Psoas muscle (tissue), 8 donors: ENCODE measurements around the gene C1orf216. TPM values are rescaled to one million over a fixed set of nuclear protein-coding genes. Genes with fewer than 3 reads are reported as not detected.

Source experiments
- ATAC-seq, 4 donors: fragments of 200-7000 bp; cut with Tn5 transposase; one replicate each; pipeline ENCODE4 v1.9.1; 2020; ENCODE audit warnings: moderate library complexity in 3 of 4, mild to moderate bottlenecking in 2 of 4
- DNase-seq, 2 donors: peaks; one replicate each; pipeline ENCODE4 v3.0.0-alpha.2; 2020
- H3K27ac ChIP-seq: fragments of 200-600 bp; one replicate; pipeline ENCODE4 v1.8.0; 2022
- H3K27me3 ChIP-seq, 3 donors: fragments of 200-600 bp in 1 of 3; one replicate each; pipeline versions ENCODE4 v1.6.1 to v1.8.0; 2013 to 2022; ENCODE audit warnings: low read length in 2 of 3, mild to moderate bottlenecking in 2 of 3, moderate library complexity in 1 of 3; ENCODE audit not compliant: insufficient read depth in 3 of 3
- H3K36me3 ChIP-seq, 2 donors: fragments of 200-600 bp in 1 of 2; one replicate each; pipeline versions ENCODE4 v1.6.1 to v1.8.0; 2013 to 2022; ENCODE audit warnings: low read depth in 1 of 2, mild to moderate bottlenecking in 1 of 2, moderate library complexity in 1 of 2; ENCODE audit not compliant: insufficient read depth in 1 of 2
- H3K4me1 ChIP-seq: fragments of 200-600 bp; one replicate; pipeline ENCODE4 v1.8.0; 2022
- H3K4me3 ChIP-seq: fragments of 200-600 bp; one replicate; pipeline ENCODE4 v1.8.0; 2022; ENCODE audit warnings: mild to moderate bottlenecking
- H3K9me3 ChIP-seq: fragments of 200-600 bp; one replicate; pipeline ENCODE4 v1.8.0; 2022
- CTCF ChIP-seq: fragments of 200-600 bp; IDR thresholded peaks from one replicate; pipeline ENCODE4 v1.8.0; 2022; ENCODE audit warnings: antibody characterized with exemption
- WGBS, 3 donors: extraction: QIAGEN DNeasy Blood & Tissue Kit; methylation state at CpG; one replicate each; pipeline versions ENCODE4 v1.1.6 to v1.1.7; 2013; 5-methylcytosine and 5-hydroxymethylcytosine counted together
- intact Hi-C, 2 donors: fragments of 100-400 bp; cut with DNase I; formaldehyde crosslinking; loops; one replicate each; pipeline versions ENCODE4 v1.11.0 to v1.14.2; 2022
- polyA plus RNA-seq, 3 donors: library from polyadenylated mRNA; stranded (reverse); fragments of 200-250 nt; gene quantifications; one replicate each; pipeline ENCODE4 v1.2.3, GENCODE V29; 2013
- total RNA-seq, 4 donors: library from RNA; stranded (reverse); fragmentation: NEBNext Ultra II Directional in 2 of 4; extraction: Animal tissue kit (Norgen Biotek cat#: 25700) in 2 of 4; gene quantifications; one replicate each; pipeline versions ENCODE4 v1.2.1 to v1.2.4, GENCODE V29; 2021 to 2023
- donor health status: healthy with polysubstance abuse.
- donor health status: DM: no; HTN: no; CAD: no; lungs with moderate emphysema.
- donor health status: Bipolar disorder and iron deficiency.
- donor health status: healthy.
- donor health status: DM: yes; HTN: yes; CAD: no.
- donor health status: DM: no; HTN: no; CAD: no.
- donor health status: DM: no; HTN: no; CAD: no.
- donor health status: DM: yes; HTN: yes; CAD: no.

Gene C1orf216
- total and polyA plus RNA-seq, 7 donors = 8.8 to 24.2 (median 15.5) TPM

- intact Hi-C loops = no loop called here
- Histone ChIP-seq H3K4me1 (no peaks in the 10 kb centered on the region), H3K9me3 (no peaks in the 10 kb centered on the region), H3K27ac (no peak overlapping the region), H3K36me3 (no peaks in the 10 kb centered on the region), H3K4me3 (no peak overlapping the region), H3K27me3 (no peaks in the 10 kb centered on the region)
- no peak for DNase-seq
- no peak for TF ChIP-seq CTCF
- 93 to 96% (median 94%) methylated on average over 1 of the region's 1 CpG for WGBS, 3 donors
- ATAC-seq = no peak
Observed at GRCh38 chr1:35756064-35756463, 37.4 kb upstream of the C1orf216 start.

GRCh38 chr1:35753626-35754260, 35.1 kb upstream of the C1orf216 start:
- WGBS, 3 donors = 62 to 86% (median 69%) methylated on average over 4 of the region's 4 CpGs
- ATAC-seq (no peak), DNase-seq (no peak)
- intact Hi-C loops = no loop called here
- Histone ChIP-seq H3K27ac (no peak overlapping the region), H3K4me1 (no peaks in the 10 kb centered on the region), H3K36me3 (no peaks in the 10 kb centered on the region), H3K9me3 (no peaks in the 10 kb centered on the region), H3K4me3 (no peak overlapping the region), H3K27me3 (no peaks in the 10 kb centered on the region)
- TF ChIP-seq CTCF = no peak

- intact Hi-C loops = no loop called here
- no peaks in the 10 kb centered on the region for H3K9me3 ChIP-seq
- no peaks in the 10 kb centered on the region for H3K36me3 ChIP-seq
- 80 to 82% (median 80%) methylated on average over 3 of the region's 3 CpGs for WGBS, 3 donors
- no peak overlapping the region for H3K4me3 ChIP-seq
- H3K27ac ChIP-seq = no peak overlapping the region
- H3K27me3 ChIP-seq = no peaks in the 10 kb centered on the region
- H3K4me1 ChIP-seq = no peaks in the 10 kb centered on the region
- no peak for TF ChIP-seq CTCF
- no peak for ATAC-seq
- DNase-seq = no peak
Observed at GRCh38 chr1:35748326-35748725, 29.6 kb upstream of the C1orf216 start.

- Histone ChIP-seq H3K4me1 (no peaks in the 10 kb centered on the region), H3K27ac (no peak overlapping the region), H3K9me3 (no peaks in the 10 kb centered on the region), H3K27me3 (no peaks in the 10 kb centered on the region), H3K4me3 (no peak overlapping the region), H3K36me3 (no peaks in the 10 kb centered on the region)
- DNase-seq (no peak), ATAC-seq (no peak)
- no peak for TF ChIP-seq CTCF
- WGBS, 3 donors = 91 to 100% (median 96%) methylated on average over 1 of the region's 1 CpG
- intact Hi-C loops = no loop called here
Observed at GRCh38 chr1:35745124-35745730, 26.5 kb upstream of the C1orf216 start.

GRCh38 chr1:35737120-35737519, 18.4 kb upstream of the C1orf216 start:
- peaks cover 0 to 2% (median 0%) of the 10 kb centered on the region in 3 donors for H3K27me3 ChIP-seq
- WGBS, 3 donors = 94 to 98% (median 95%) methylated on average over 1 of the region's 1 CpG
- H3K4me1 ChIP-seq = no peaks in the 10 kb centered on the region
- ATAC-seq (no peak), DNase-seq (no peak)
- intact Hi-C loops = no loop called here
- H3K9me3 ChIP-seq = no peaks in the 10 kb centered on the region
- no peak overlapping the region for H3K27ac ChIP-seq
- no peak for TF ChIP-seq CTCF
- H3K4me3 ChIP-seq = no peak overlapping the region
- H3K36me3 ChIP-seq = no peaks in the 10 kb centered on the region
